Upper lobe of left lung (tissue), 6 donors: ENCODE results near the gene KIF7. TPM values are rescaled to one million over a fixed set of nuclear protein-coding genes. Genes with fewer than 3 reads are reported as not detected.

Experiments used
- ATAC-seq, 2 donors: fragments of 200-7000 bp; cut with Tn5 transposase; one replicate each; pipeline ENCODE4 v1.9.1; 2022; ENCODE audit warnings: mild to moderate bottlenecking in 2 of 2, moderate library complexity in 2 of 2; ENCODE audit not compliant: low FRiP score in 2 of 2
- DNase-seq, 2 donors: peaks; one replicate each; pipeline ENCODE4 v3.0.0-alpha.2; 2019 to 2020
- H3K27ac ChIP-seq, 4 donors: fragments of 200-600 bp; sonication (generic); one replicate each; pipeline ENCODE4 v1.5.1; 2016 to 2019
- H3K27me3 ChIP-seq, 4 donors: fragments of 200-600 bp; sonication (generic); one replicate each; pipeline ENCODE4 v1.5.1; 2017 to 2019
- H3K36me3 ChIP-seq, 4 donors: fragments of 200-600 bp; sonication (generic); one replicate each; pipeline ENCODE4 v1.5.1; 2016 to 2019
- H3K4me1 ChIP-seq, 4 donors: fragments of 200-600 bp; sonication (generic); one replicate each; pipeline ENCODE4 v1.5.1; 2018 to 2019
- H3K4me3 ChIP-seq, 4 donors: fragments of 200-600 bp; sonication (generic); one replicate each; pipeline ENCODE4 v1.5.1; 2017 to 2019; ENCODE audit warnings: mild to moderate bottlenecking in 2 of 4, moderate library complexity in 1 of 4
- H3K9me3 ChIP-seq, 4 donors: fragments of 200-600 bp; sonication (generic); one replicate each; pipeline ENCODE4 v1.5.1; 2018 to 2019
- CTCF ChIP-seq, 6 experiments: fragments of 450-650 bp in 4 of 6; fragments of 200-600 bp in 2 of 6; sonication (generic) in 2 of 6; IDR thresholded peaks; one replicate each; pipeline ENCODE4 v1.5.1; 2016 to 2019; ENCODE audit warnings: antibody characterized with exemption in 6 of 6
- EP300 ChIP-seq, 4 donors: sonication (generic); formaldehyde crosslinking; IDR thresholded peaks; one replicate each; pipeline ENCODE4 v1.5.1; 2017; ENCODE audit warnings: antibody characterized with exemption in 4 of 4, control low read depth in 2 of 4
- POLR2A ChIP-seq, 4 donors: fragments of 450-650 bp; IDR thresholded peaks; one replicate each; pipeline ENCODE4 v1.5.1; 2016 to 2017; ENCODE audit warnings: antibody characterized with exemption in 4 of 4, mild to moderate bottlenecking in 2 of 4
- POLR2AphosphoS5 ChIP-seq, 2 donors: sonication (generic); formaldehyde crosslinking; IDR thresholded peaks; one replicate each; pipeline ENCODE4 v1.5.1; 2017; ENCODE audit warnings: antibody characterized with exemption in 2 of 2
- WGBS, 2 donors: methylation state at CpG; one replicate each; pipeline ENCODE4 v1.1.5; 2017 to 2018; 5-methylcytosine and 5-hydroxymethylcytosine counted together
- total RNA-seq, 6 donors: library from RNA; depleted of rRNA in 4 of 6; stranded (reverse); fragments of >200 nt in 4 of 6; gene quantifications; one replicate each; pipeline versions ENCODE4 v1.1.0 to v1.2.1, GENCODE V29; 2016 to 2021
- donor health status: DM: no; HTN: no; CAD: no; lungs with moderate emphysema.
- donor health status: DM: no; HTN: yes; CAD: no; lungs with severe emphysema.

The KIF7 gene
- total RNA-seq, 6 donors from 2014 or later, result 1.4 to 4.7 (median 3.2) TPM

DNA sequence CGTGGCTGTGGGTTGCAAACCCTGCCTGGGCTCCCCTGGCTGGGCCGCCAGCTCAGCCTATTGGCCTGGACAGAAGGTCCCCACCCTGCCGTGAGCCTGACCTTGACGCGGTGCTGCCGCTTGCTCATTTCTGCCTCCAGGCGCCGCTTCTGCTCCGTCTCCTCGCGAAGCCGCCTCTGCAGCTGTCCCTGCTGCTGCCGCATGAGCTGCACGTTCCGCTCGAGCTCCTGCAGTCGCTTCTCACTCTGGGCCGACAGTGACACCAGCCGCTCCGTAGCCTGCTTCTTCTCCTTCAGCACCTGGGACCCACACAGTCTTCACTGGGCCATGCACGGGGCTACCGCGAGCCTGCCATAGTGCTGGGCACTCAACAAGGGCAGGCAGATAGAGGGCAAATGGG lies 21.7 kb downstream of the KIF7 start:
- no peaks in the 10 kb centered on the region for H3K9me3 ChIP-seq
- no peak for DNase-seq
- H3K27me3 ChIP-seq, result no peaks in the 10 kb centered on the region
- H3K4me3 ChIP-seq, result no peak overlapping the region
- H3K27ac ChIP-seq, result no peak overlapping the region
- H3K4me1 ChIP-seq, result no peaks in the 10 kb centered on the region
- whole genome bisulfite sequencing, 2 donors, result 96 to 97% methylated on average over 22 to 23 of the region's 23 CpGs
- TF ChIP-seq EP300 (IDR thresholded peaks at IDR 0.05) (no peak), POLR2AphosphoS5 (IDR thresholded peaks at IDR 0.05) (no peak), POLR2A (IDR thresholded peaks at IDR 0.05) (no peak), CTCF (IDR thresholded peaks at IDR 0.05) (no peak)
- peaks cover 0 to 23% (median 7%) of the 10 kb centered on the region in 4 donors for H3K36me3 ChIP-seq
- no peak for ATAC-seq

GRCh38 chr15:89632563-89633430 lies 22.5 kb downstream of the KIF7 start:
- Histone ChIP-seq H3K4me3 (no peak overlapping the region), H3K9me3 (no peaks in the 10 kb centered on the region), H3K4me1 (no peaks in the 10 kb centered on the region), H3K27me3 (no peaks in the 10 kb centered on the region), H3K27ac (no peak overlapping the region), H3K36me3 (peaks cover 0 to 28% (median 7%) of the 10 kb centered on the region in 4 donors)
- 97 to 100% methylated on average over 8 to 18 of the region's 18 CpGs for WGBS, 2 donors
- DNase-seq, result no peak
- peak in 1 of 2 donors; percentile 44 for ATAC-seq
- TF ChIP-seq POLR2A (IDR thresholded peaks at IDR 0.05) (no peak), POLR2AphosphoS5 (IDR thresholded peaks at IDR 0.05) (no peak), CTCF (IDR thresholded peaks at IDR 0.05) (no peak), EP300 (IDR thresholded peaks at IDR 0.05) (no peak)

GRCh38 chr15:89631902-89632264 lies 23.4 kb downstream of the KIF7 start:
- Histone ChIP-seq H3K4me3 (no peak overlapping the region), H3K9me3 (no peaks in the 10 kb centered on the region), H3K4me1 (no peaks in the 10 kb centered on the region), H3K36me3 (peaks cover 0 to 28% (median 7%) of the 10 kb centered on the region in 4 donors), H3K27ac (no peak overlapping the region), H3K27me3 (no peaks in the 10 kb centered on the region)
- no peak for DNase-seq
- TF ChIP-seq POLR2A (IDR thresholded peaks at IDR 0.05), result no peak
- TF ChIP-seq CTCF (IDR thresholded peaks at IDR 0.05), result no peak
- TF ChIP-seq EP300 (IDR thresholded peaks at IDR 0.05), result no peak
- no peak for TF ChIP-seq POLR2AphosphoS5 (IDR thresholded peaks at IDR 0.05)
- WGBS, 2 donors, result 90 to 95% methylated on average over 6 to 10 of the region's 10 CpGs
- ATAC-seq, result no peak

DNA sequence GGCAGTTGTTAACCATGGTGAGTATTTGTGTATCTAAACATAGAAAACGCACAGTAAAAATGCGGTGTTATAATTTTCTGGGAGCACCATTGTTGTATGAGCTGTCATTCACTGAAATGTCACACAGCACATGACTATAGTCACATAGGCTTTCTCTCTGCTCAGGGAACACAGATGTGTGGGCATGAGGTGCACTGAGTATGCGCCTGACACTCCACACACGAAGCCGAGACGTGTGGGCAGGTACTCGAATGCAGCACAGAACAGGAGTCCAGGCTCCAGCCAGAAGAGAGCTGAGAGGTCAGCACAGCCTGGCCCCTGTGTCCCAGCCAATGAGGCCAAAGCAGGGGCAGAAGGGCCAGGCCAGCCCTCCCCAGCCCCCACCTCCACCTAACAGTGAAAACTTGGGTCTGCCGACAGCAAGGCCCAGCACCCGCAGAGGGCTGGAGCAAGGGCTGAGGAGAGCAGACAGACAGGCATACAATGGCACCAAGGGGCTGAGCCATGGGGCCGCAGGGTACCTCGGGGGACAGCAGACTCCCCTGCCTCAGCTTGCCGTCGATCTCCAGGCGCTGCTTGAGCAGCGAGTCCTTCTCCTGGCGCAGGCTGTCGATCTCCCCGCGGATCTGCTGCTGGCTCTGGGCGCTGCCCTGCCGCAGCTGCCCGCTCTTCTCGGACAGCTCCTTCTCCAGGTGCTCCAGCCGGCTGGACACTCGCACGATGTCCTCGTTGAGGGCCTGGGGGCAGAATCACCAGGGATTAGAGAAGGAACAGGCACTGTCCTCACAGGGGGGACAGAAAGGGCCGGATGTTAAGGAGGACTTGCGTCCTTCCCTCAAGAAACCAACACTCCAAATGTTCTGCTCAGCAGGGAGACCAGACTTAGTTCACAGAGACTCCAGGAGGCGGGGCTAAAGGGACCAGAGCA lies 24.0 kb downstream of the KIF7 start:
- no peaks in the 10 kb centered on the region for H3K9me3 ChIP-seq
- ATAC-seq, result no peak
- no peak for TF ChIP-seq EP300 (IDR thresholded peaks at IDR 0.05)
- TF ChIP-seq CTCF (IDR thresholded peaks at IDR 0.05), result no peak
- no peak for TF ChIP-seq POLR2AphosphoS5 (IDR thresholded peaks at IDR 0.05)
- TF ChIP-seq POLR2A (IDR thresholded peaks at IDR 0.05), result no peak
- peaks cover 0 to 28% (median 7%) of the 10 kb centered on the region in 4 donors for H3K36me3 ChIP-seq
- H3K4me1 ChIP-seq, result no peaks in the 10 kb centered on the region
- no peak overlapping the region for H3K4me3 ChIP-seq
- DNase-seq, result no peak
- 96 to 98% methylated on average over 18 to 30 of the region's 30 CpGs for WGBS, 2 donors
- H3K27me3 ChIP-seq, result no peaks in the 10 kb centered on the region
- H3K27ac ChIP-seq, result no peak overlapping the region
